Kidney glomerular epithelial cell (primary cell): ENCODE measurements around the gene ATP6V0E2.

Experiments
- DNase-seq: peaks from one replicate; lab custom pipeline; 2025; lab: John Stamatoyannopoulos, UW

The ATP6V0E2 gene

GRCh38 chr7:149864023-149864422 is 9.7 kb upstream of the ATP6V0E2 start:
- DNase-seq, result no peak

- no peak for DNase-seq
These were observed 9.0 kb upstream of the ATP6V0E2 start for GRCh38 chr7:149864751-149865150.

GRCh38 chr7:149865437-149865836 is 8.3 kb upstream of the ATP6V0E2 start:
- DNase-seq, result no peak

DNA sequence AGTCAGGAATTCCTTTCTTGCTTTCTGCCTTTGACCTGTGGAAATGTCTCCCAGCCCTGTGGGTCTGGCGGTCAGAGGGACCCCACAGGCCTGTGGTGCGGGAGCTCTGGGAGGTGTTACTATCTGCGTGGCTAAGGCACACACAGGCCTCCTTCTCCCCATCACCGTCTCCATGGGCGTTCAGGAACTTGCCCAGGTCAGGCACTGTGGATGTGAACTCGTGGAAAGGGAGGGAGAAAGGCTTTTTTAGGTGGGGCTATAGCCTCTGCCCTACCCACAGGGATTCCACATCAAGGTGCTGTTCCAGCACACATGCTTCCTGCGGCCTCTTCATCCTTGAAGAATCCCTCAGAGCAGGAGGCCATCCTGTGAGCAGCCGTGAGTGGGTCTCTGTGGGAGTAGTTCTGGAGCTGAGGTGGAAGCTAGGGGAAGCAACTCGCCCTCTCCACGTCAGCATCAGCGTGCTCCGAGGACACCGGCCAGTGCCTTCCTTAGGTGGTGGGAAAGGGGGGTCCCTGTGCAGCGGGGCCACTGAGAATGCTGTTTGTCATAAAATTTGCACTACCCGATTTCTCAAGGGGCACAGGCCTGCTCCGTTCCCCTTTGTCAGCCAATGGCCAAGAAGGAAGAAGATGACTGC is 7.5 kb upstream of the ATP6V0E2 start:
- no peak for DNase-seq

- DNase-seq, result no peak
These were observed 6.9 kb upstream of the ATP6V0E2 start for GRCh38 chr7:149866779-149867447.

DNA sequence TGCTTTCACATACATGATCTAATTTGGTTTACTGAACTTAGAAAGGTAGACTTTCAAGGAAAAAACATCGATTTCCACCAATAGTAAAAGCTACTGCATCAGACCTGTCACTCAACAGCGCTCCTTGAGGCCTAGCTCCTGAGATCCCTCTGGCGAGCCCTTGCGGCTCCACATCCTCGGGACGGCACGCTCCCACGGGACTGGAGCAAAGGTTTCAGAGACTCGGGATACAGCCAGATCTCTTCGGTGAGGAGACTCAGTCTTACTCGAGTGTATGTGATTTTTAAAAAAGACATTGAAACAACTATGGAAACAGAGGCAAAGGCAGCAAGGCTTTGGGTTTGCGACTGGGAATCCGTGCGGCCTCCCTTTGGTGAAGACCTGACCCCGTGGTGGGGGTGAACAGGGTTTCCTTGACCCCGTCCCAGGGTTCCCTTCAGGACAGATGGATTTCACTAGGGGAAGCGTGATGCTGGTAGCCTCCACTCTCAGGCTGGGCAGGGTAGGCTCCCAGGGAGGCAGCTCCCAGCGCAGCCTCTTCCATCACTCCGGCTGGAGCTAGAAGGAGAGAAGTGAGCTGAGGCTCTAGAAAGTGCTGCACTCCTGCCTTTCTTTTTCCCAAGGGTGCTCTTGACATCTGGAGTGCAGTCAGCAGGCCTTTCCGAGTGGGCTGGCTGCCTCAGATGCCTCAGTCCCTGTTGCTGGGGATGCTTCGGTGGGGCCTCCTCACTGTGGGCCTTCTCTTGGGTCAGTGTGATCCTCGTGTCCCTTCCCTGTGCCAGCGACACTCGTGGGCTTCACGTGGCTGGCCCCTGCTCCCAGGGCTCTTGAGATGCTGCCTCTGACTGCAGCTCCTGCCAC is 5.8 kb upstream of the ATP6V0E2 start:
- no peak for DNase-seq

DNA sequence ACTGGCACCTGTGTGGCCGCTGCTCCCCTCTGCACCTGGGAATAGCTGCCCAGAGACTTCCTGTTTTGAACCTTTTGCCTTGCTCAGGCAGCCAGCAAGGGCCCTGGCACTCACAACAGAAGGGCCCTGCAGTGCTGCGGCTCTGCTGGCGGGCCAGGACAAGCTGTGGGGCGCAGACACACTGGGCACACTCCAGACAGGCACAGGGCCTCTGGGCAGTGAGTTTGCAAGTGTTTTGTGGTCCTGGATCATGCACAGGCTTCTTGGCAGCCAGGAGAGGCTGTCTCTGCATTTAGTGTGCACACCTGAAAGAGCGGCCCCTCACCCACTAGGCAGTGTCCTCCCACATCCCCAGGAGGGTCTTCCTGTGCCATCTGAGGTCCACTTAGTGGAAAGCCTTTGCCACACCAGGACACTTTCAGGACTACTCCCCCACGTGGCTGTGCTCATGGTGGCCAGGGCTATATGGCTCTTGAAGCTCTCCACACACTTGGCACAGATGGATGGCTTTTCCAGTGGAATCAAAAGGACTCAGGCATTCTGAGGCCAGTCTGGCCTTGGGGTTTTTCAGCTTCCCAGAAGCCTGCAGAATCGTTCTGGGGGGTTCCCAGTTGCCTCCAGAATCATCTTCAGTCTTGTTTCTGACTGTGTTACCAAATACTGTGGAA is 5.0 kb upstream of the ATP6V0E2 start:
- DNase-seq, result no peak

- DNase-seq, result no peak
These were observed 4.5 kb upstream of the ATP6V0E2 start for GRCh38 chr7:149869291-149869650.

GRCh38 chr7:149869867-149870266 is 3.9 kb upstream of the ATP6V0E2 start:
- DNase-seq, result no peak

- DNase-seq, result no peak
These were observed 3.5 kb upstream of the ATP6V0E2 start for GRCh38 chr7:149870274-149870673.

GRCh38 chr7:149870701-149871483 is 2.9 kb upstream of the ATP6V0E2 start:
- DNase-seq, result no peak

DNA sequence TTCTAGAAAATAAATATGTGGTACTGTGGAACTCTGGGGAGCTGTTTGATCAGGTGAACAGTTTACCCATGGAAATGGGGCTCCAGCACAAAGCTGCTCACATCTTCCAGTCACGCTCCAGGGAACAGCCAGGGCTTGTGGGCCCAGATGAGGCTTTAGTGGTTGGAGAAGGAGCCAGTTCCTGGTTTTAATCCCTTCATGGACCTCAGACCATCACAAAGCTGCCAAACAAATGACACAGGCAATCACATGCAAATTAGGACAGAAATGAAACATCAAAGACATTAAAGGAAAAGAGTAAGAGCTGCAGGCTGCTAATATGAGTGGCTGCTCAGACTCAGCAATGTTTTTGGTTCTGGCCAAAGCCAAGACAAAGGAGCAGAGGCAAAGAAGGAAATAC is 2.2 kb upstream of the ATP6V0E2 start:
- DNase-seq, result no peak

DNA sequence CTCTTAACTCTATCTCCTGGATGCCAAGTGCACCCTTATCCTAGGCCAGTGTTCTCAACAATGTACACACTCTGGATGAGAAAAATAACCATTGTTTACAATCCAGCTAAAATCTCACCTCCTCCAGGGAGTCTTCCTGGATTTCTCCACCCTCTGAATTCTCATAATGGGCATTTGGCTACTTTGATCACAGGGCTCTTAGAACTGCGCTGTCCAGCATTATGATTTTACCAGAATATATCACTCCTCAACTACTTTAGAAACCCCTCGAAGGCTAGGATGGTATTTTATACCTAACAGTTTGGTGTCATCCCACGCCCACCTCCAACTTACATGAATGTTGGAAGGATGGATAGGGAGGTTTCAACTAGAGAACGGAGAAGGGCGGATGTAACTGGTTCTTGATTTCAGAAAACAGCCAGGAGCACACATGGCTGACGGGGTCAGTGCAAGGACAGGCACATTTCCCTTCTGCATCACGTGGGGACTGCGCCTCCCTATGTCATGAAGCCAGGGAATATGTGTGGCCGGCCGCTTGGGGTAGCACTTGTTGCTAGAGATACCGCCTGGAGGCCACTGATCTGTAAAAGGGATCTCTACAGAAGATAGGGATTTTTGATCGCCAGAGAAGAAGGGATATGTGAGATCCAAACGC is 1.2 kb upstream of the ATP6V0E2 start:
- DNase-seq, result peak; percentile 71

GRCh38 chr7:149873970-149874643 is 338 bp downstream of the ATP6V0E2 start:
- no peak for DNase-seq

- DNase-seq, result no peak
These were observed 867 bp downstream of the ATP6V0E2 start for GRCh38 chr7:149874644-149875028.

GRCh38 chr7:149875396-149875795 is 1.6 kb downstream of the ATP6V0E2 start:
- DNase-seq, result no peak

DNA sequence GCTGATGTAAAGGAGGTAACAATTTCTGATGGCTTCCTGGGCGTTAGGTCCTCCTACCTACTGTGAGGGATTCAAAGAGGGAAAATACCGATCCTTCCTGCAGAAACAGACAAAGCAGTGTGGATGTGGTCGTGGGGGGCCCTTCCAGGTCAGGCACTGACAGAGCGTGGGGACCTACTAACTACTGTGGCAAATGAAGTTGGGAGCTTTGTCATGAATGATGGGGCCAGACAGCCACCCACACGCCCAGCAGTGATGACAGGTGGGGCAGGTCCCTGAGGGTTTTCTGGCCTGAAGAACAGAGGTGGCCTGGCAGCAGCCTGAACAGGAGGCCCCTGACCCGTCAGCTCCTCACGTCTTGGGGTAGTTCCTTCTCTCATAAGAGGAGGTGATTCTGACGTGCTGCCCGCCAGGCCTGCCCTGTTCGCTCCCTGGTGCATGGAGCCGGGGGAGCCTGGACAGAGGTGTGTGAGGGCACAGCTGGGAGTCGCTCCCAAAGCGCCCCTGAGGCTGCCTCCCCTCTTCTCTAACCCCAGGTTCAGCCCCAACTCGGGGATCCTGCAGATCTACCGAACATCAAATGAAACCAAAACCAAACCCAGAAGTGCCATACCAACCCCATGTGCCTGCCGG is 4.2 kb downstream of the ATP6V0E2 start:
- DNase-seq, result no peak

GRCh38 chr7:149878523-149878921 is 4.8 kb downstream of the ATP6V0E2 start:
- no peak for DNase-seq

DNA sequence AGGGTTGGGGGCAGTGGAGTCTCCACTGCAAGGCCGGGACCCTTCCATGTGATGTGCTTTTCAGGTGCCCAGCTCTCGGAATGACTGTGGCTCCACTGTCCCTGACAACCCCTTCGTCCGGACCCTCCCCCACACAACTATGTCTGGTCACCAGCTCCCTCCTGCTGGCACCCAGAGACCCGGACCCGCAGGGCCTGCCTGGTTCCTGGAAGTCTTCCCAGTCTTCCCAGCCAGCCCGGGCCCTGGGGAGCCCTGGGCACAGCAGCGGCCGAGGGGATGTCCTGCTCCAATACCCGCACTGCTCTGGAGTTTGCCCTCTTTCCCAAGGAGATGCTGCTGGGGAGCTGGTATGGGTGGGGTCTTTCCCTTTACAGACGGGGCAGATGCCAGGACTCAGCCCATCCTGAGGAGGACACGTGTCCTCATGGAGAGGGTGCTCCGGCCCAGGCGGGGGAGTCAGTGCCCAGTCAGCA is 5.5 kb downstream of the ATP6V0E2 start:
- DNase-seq, result no peak
